Activated naive CD8-positive, alpha-beta T cell treated with anti-CD3 and anti-CD28 coated beads, Interleukin-2, amount 50 U/mL, for 24 hours (primary cell): ENCODE measurements around the gene ARID2.

ENCODE experiments used
- ATAC-seq: fragments of 150-1000 bp; cut with Tn5 transposase; one replicate; pipeline ENCODE4 v1.10.0; 2021
- DNase-seq: peaks from one replicate; pipeline ENCODE4 v3.0.0; 2021
- H3K27ac Mint-ChIP-seq: one replicate; pipeline ENCODE4 v1.8.0; 2021; ENCODE audit warnings: mild to moderate bottlenecking, mixed read lengths
- H3K27me3 Mint-ChIP-seq: one replicate; pipeline ENCODE4 v1.8.0; 2021; ENCODE audit warnings: mixed read lengths
- H3K36me3 Mint-ChIP-seq: one replicate; pipeline ENCODE4 v1.8.0; 2021; ENCODE audit warnings: low read depth, mixed read lengths
- H3K4me1 Mint-ChIP-seq: one replicate; pipeline ENCODE4 v1.8.0; 2021; ENCODE audit warnings: mixed read lengths
- H3K4me3 Mint-ChIP-seq: one replicate; pipeline ENCODE4 v1.8.0; 2021; ENCODE audit warnings: mild to moderate bottlenecking, moderate library complexity, mixed read lengths
- H3K9me3 Mint-ChIP-seq: one replicate; pipeline ENCODE4 v1.8.0; 2021; ENCODE audit warnings: mixed read lengths

The ARID2 gene

DNA sequence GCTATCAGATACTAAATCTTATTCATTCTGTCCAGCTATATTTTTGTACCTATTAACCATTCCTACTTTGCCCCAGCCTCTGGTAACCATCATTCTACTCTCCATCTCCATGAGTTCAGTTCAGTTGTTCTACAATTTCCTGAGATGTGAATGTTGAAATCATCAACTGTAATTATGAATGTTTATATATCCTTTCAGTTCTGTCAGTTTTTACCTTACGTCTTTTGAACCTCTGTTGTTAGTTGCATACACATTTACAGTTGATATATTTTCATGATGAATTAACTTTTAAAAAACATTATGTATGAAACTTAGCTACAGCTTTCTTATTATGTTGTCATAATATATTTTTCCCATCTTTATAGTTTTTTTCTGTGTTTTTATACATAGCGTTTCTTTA is 102.1 kb downstream of the ARID2 start:
- no peak overlapping the region for H3K4me3 Mint-ChIP-seq
- peaks cover 13% of the 10 kb centered on the region for H3K9me3 Mint-ChIP-seq
- peaks cover 42% of the 10 kb centered on the region for H3K36me3 Mint-ChIP-seq
- no peaks in the 10 kb centered on the region for H3K27me3 Mint-ChIP-seq
- no peaks in the 10 kb centered on the region for H3K4me1 Mint-ChIP-seq
- no peak overlapping the region for H3K27ac Mint-ChIP-seq
- DNase-seq (no peak), ATAC-seq (no peak)

- Mint-ChIP-seq H3K4me1 (no peaks in the 10 kb centered on the region), H3K9me3 (peaks cover 13% of the 10 kb centered on the region), H3K27ac (no peak overlapping the region), H3K36me3 (peaks cover 40% of the 10 kb centered on the region), H3K4me3 (no peak overlapping the region), H3K27me3 (no peaks in the 10 kb centered on the region)
- no peak for DNase-seq
- no peak for ATAC-seq
Observed at GRCh38 chr12:45833401-45833800, 103.9 kb downstream of the ARID2 start.

DNA sequence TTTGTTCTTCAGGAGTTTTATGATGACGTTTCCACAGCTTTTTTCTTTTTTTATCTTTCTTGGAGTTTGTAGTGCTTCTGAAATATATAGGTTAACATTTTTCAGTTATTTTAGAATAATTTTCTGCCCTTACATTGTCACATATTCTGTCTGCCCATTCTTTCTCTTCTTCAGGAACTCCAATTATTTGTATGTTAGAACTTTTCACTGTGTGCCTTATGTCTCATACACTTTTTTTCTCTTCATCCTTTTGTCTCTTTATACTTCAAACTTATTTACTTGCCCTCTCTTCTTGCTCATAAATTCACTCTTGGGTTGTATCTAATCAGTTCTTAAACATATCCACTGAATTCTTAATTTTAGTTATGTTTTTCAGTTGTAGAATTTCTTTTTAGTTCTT is 105.3 kb downstream of the ARID2 start:
- no peak overlapping the region for H3K27ac Mint-ChIP-seq
- no peaks in the 10 kb centered on the region for H3K27me3 Mint-ChIP-seq
- peaks cover 13% of the 10 kb centered on the region for H3K9me3 Mint-ChIP-seq
- H3K36me3 Mint-ChIP-seq, result peaks cover 48% of the 10 kb centered on the region
- H3K4me1 Mint-ChIP-seq, result no peaks in the 10 kb centered on the region
- DNase-seq (no peak), ATAC-seq (no peak)
- no peak overlapping the region for H3K4me3 Mint-ChIP-seq

DNA sequence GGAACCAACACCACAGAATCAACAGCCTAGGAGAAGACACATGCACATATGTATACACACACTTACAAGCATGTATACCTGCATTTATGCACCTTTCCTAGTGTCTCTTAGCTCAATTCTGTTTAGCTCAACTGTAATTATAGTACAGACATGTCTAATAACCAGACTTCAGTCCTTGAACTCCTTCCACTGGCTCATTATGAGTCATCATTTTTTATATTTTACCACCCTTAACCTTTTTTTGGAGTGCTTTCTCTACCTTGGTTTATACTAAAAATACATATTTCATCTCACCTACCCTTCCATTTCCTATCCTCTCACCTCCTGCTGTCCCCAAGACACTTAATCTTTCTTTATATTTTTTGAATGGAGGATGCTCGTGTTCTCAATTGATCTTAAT is 110.4 kb downstream of the ARID2 start:
- Mint-ChIP-seq H3K36me3 (peaks cover 45% of the 10 kb centered on the region), H3K4me1 (peaks cover 4% of the 10 kb centered on the region), H3K9me3 (peaks cover under 1% of the 10 kb centered on the region), H3K27me3 (no peaks in the 10 kb centered on the region), H3K27ac (no peak overlapping the region), H3K4me3 (no peak overlapping the region)
- no peak for DNase-seq
- no peak for ATAC-seq

DNA sequence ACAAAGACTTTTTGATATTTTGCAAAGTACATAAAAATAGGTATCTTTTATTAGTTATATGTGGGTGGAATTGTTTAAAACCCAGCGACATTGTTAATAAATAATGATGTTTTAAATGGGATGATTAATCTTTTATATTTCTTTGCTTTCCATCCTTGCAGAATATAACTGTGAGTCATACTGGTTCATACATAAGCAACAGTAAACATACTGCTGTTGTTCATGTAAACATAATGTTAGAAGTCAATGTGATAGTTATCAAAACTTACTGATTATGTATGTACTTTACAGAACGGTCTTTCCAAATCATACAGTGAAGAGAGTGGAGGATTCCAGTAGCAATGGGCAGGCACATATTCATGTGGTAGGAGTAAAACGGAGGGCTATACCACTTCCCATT is 119.8 kb downstream of the ARID2 start:
- ATAC-seq, result no peak
- Mint-ChIP-seq H3K4me1 (no peaks in the 10 kb centered on the region), H3K4me3 (no peak overlapping the region), H3K9me3 (no peaks in the 10 kb centered on the region), H3K27me3 (no peaks in the 10 kb centered on the region), H3K36me3 (peaks cover 58% of the 10 kb centered on the region), H3K27ac (no peak overlapping the region)
- DNase-seq, result no peak

- Mint-ChIP-seq H3K27me3 (no peaks in the 10 kb centered on the region), H3K36me3 (peaks cover 61% of the 10 kb centered on the region), H3K9me3 (no peaks in the 10 kb centered on the region), H3K4me1 (no peaks in the 10 kb centered on the region), H3K4me3 (no peak overlapping the region), H3K27ac (no peak overlapping the region)
- DNase-seq (no peak), ATAC-seq (no peak)
Observed at GRCh38 chr12:45850302-45850701, 120.8 kb downstream of the ARID2 start.

- H3K27me3 Mint-ChIP-seq, result no peaks in the 10 kb centered on the region
- H3K4me3 Mint-ChIP-seq, result no peak overlapping the region
- no peaks in the 10 kb centered on the region for H3K4me1 Mint-ChIP-seq
- ATAC-seq (no peak), DNase-seq (no peak)
- H3K9me3 Mint-ChIP-seq, result no peaks in the 10 kb centered on the region
- peaks cover 58% of the 10 kb centered on the region for H3K36me3 Mint-ChIP-seq
- H3K27ac Mint-ChIP-seq, result no peak overlapping the region
Observed at GRCh38 chr12:45852508-45852907, 123.0 kb downstream of the ARID2 start.

- no peak overlapping the region for H3K27ac Mint-ChIP-seq
- H3K4me1 Mint-ChIP-seq, result no peaks in the 10 kb centered on the region
- no peak for DNase-seq
- ATAC-seq, result no peak
- no peak overlapping the region for H3K4me3 Mint-ChIP-seq
- H3K36me3 Mint-ChIP-seq, result peaks cover 54% of the 10 kb centered on the region
- H3K9me3 Mint-ChIP-seq, result no peaks in the 10 kb centered on the region
- no peaks in the 10 kb centered on the region for H3K27me3 Mint-ChIP-seq
Observed at GRCh38 chr12:45853550-45853949, 124.0 kb downstream of the ARID2 start.

GRCh38 chr12:45863332-45863731 is 133.8 kb downstream of the ARID2 start:
- Mint-ChIP-seq H3K9me3 (no peaks in the 10 kb centered on the region), H3K4me1 (no peaks in the 10 kb centered on the region), H3K36me3 (peaks cover 36% of the 10 kb centered on the region), H3K4me3 (no peak overlapping the region), H3K27ac (no peak overlapping the region), H3K27me3 (no peaks in the 10 kb centered on the region)
- no peak for ATAC-seq
- DNase-seq, result no peak

GRCh38 chr12:45866299-45866698 is 136.8 kb downstream of the ARID2 start:
- H3K4me1 Mint-ChIP-seq, result peaks cover 1% of the 10 kb centered on the region
- no peak for ATAC-seq
- no peak overlapping the region for H3K4me3 Mint-ChIP-seq
- H3K27ac Mint-ChIP-seq, result no peak overlapping the region
- no peak for DNase-seq
- H3K9me3 Mint-ChIP-seq, result no peaks in the 10 kb centered on the region
- peaks cover 47% of the 10 kb centered on the region for H3K36me3 Mint-ChIP-seq
- no peaks in the 10 kb centered on the region for H3K27me3 Mint-ChIP-seq

- Mint-ChIP-seq H3K27me3 (no peaks in the 10 kb centered on the region), H3K9me3 (no peaks in the 10 kb centered on the region), H3K4me1 (peaks cover 15% of the 10 kb centered on the region), H3K27ac (no peak overlapping the region), H3K4me3 (no peak overlapping the region), H3K36me3 (peaks cover 66% of the 10 kb centered on the region)
- DNase-seq (no peak), ATAC-seq (no peak)
Observed at GRCh38 chr12:45872446-45872845, 142.9 kb downstream of the ARID2 start.

DNA sequence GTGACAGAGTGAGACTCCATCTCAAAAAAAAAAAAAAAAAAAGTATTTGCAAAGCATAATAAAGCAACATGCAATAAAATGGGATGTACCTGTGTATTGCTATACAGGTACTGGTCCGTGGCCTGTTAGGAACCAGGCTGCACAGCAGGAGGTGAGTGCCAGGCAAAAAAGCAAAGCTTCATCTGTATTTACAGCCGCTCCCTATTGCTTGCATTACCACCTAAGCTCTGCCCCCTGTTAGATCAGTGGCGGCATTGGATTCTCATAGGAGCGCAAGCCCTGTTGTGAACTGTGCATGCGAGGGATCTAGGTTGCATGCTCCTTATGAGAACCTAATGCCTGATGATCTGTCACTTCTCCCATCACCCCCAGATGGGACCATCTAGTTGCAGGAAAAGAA is 147.6 kb downstream of the ARID2 start:
- DNase-seq (no peak), ATAC-seq (no peak)
- peaks cover 65% of the 10 kb centered on the region for H3K36me3 Mint-ChIP-seq
- no peak overlapping the region for H3K27ac Mint-ChIP-seq
- H3K27me3 Mint-ChIP-seq, result no peaks in the 10 kb centered on the region
- no peak overlapping the region for H3K4me3 Mint-ChIP-seq
- no peaks in the 10 kb centered on the region for H3K9me3 Mint-ChIP-seq
- H3K4me1 Mint-ChIP-seq, result peaks cover 25% of the 10 kb centered on the region

DNA sequence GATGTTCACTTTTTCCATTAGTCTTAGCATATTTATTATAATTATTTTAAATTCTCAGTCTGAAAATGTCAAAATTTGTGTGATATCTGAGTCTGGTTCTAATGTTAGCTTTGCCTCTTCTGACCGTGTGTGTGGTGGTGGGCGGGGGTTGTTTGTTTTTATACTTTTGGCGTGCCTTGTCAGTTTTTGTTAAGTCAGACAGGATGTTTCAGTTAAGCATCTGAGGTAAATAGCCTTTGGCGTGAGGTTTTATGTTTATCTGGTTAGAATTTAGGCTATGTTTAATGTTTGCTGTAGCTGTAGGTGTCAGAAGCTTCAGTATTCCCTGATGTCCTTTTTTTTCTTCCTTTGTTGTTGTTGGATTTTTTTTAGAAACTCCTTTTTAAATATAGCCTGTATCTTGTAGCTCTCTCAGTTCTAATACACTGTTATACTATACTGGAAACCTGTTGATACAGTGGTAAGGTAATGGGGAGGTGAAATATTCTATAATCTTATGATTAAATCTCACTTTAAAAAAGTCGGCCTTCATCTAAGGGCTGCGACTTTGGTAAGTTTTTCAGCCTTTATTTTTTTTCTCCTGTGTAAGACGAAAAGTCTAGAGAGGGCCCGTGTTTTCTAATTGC is 149.2 kb downstream of the ARID2 start:
- Mint-ChIP-seq H3K4me3 (no peak overlapping the region), H3K4me1 (peaks cover 22% of the 10 kb centered on the region), H3K36me3 (peaks cover 65% of the 10 kb centered on the region), H3K27me3 (no peaks in the 10 kb centered on the region), H3K27ac (peak overlapping the region; percentile 63), H3K9me3 (no peaks in the 10 kb centered on the region)
- ATAC-seq (no peak), DNase-seq (no peak)

- H3K4me3 Mint-ChIP-seq, result no peak overlapping the region
- H3K9me3 Mint-ChIP-seq, result no peaks in the 10 kb centered on the region
- peak overlapping the region; percentile 57 for H3K27ac Mint-ChIP-seq
- H3K27me3 Mint-ChIP-seq, result no peaks in the 10 kb centered on the region
- ATAC-seq (no peak), DNase-seq (no peak)
- H3K36me3 Mint-ChIP-seq, result peaks cover 63% of the 10 kb centered on the region
- peaks cover 22% of the 10 kb centered on the region for H3K4me1 Mint-ChIP-seq
Observed at GRCh38 chr12:45879363-45879895, 149.9 kb downstream of the ARID2 start.

- peaks cover 22% of the 10 kb centered on the region for H3K4me1 Mint-ChIP-seq
- H3K27me3 Mint-ChIP-seq, result no peaks in the 10 kb centered on the region
- H3K4me3 Mint-ChIP-seq, result no peak overlapping the region
- ATAC-seq (no peak), DNase-seq (no peak)
- peaks cover 63% of the 10 kb centered on the region for H3K36me3 Mint-ChIP-seq
- peaks cover 4% of the 10 kb centered on the region for H3K9me3 Mint-ChIP-seq
- no peak overlapping the region for H3K27ac Mint-ChIP-seq
Observed at GRCh38 chr12:45880533-45880932, 151.0 kb downstream of the ARID2 start.

- no peak overlapping the region for H3K4me3 Mint-ChIP-seq
- peaks cover 14% of the 10 kb centered on the region for H3K4me1 Mint-ChIP-seq
- peaks cover 62% of the 10 kb centered on the region for H3K36me3 Mint-ChIP-seq
- H3K27me3 Mint-ChIP-seq, result no peaks in the 10 kb centered on the region
- H3K27ac Mint-ChIP-seq, result no peak overlapping the region
- peaks cover 5% of the 10 kb centered on the region for H3K9me3 Mint-ChIP-seq
- DNase-seq, result no peak
- no peak for ATAC-seq
Observed at GRCh38 chr12:45883187-45883586, 153.7 kb downstream of the ARID2 start.
